GM23338 (cell line): ENCODE data around the gene CCDC106.

Experiments
- CREB1 ChIP-seq: fragments of 250-450 bp; sonication (Bioruptor Pico); IDR thresholded peaks from 2 replicates; pipeline ENCODE4 v1.5.0; 2020; ENCODE audit warnings: low read depth, mild to moderate bottlenecking, moderate library complexity
- EZH2 ChIP-seq: fragments of 200-600 bp; sonication (generic); IDR thresholded peaks from one replicate; pipeline ENCODE4 v1.8.0; 2017; ENCODE audit warnings: antibody characterized with exemption, mild to moderate bottlenecking, low read depth; ENCODE audit not compliant: unreplicated experiment
- EZH2phosphoT487 ChIP-seq: fragments of 200-600 bp; sonication (generic); IDR thresholded peaks from one replicate; pipeline ENCODE4 v1.8.1; 2018; ENCODE audit warnings: antibody characterized with exemption; ENCODE audit not compliant: unreplicated experiment
- JUNB ChIP-seq: IDR thresholded peaks from one replicate; pipeline ENCODE4 v1.6.1; 2016; ENCODE audit warnings: antibody characterized with exemption; ENCODE audit not compliant: unreplicated experiment
- POLR2AphosphoS5 ChIP-seq: IDR thresholded peaks from 2 replicates; pipeline ENCODE4 v1.6.1; 2016; ENCODE audit warnings: antibody characterized with exemption, low read depth
- STAT1 ChIP-seq: IDR thresholded peaks from one replicate; pipeline ENCODE4 v1.6.1; 2016; ENCODE audit warnings: antibody characterized with exemption; ENCODE audit not compliant: unreplicated experiment
- ZNF114 ChIP-seq: fragments of 250-450 bp; sonication (Bioruptor Pico); IDR thresholded peaks from 2 replicates; pipeline ENCODE4 v1.5.0; 2020; ENCODE audit warnings: mild to moderate bottlenecking, moderate library complexity
- TF ChIP-seq, protein P1 (sequence below), 2 experiments: fragments of 200-600 bp in 1 of 2; sonication (generic) in 1 of 2; conservative IDR thresholded peaks; 2 replicates each; pipeline versions ENCODE4 v1.5.1 to v1.6.1; 2016 to 2017; ENCODE audit warnings: antibody characterized with exemption in 2 of 2, low read depth in 2 of 2, mild to moderate bottlenecking in 2 of 2, moderate library complexity in 1 of 2
- TF ChIP-seq, protein P2 (sequence below): IDR thresholded peaks from one replicate; pipeline ENCODE4 v1.6.1; 2018; ENCODE audit warnings: antibody characterized with exemption; ENCODE audit not compliant: unreplicated experiment

DNA sequence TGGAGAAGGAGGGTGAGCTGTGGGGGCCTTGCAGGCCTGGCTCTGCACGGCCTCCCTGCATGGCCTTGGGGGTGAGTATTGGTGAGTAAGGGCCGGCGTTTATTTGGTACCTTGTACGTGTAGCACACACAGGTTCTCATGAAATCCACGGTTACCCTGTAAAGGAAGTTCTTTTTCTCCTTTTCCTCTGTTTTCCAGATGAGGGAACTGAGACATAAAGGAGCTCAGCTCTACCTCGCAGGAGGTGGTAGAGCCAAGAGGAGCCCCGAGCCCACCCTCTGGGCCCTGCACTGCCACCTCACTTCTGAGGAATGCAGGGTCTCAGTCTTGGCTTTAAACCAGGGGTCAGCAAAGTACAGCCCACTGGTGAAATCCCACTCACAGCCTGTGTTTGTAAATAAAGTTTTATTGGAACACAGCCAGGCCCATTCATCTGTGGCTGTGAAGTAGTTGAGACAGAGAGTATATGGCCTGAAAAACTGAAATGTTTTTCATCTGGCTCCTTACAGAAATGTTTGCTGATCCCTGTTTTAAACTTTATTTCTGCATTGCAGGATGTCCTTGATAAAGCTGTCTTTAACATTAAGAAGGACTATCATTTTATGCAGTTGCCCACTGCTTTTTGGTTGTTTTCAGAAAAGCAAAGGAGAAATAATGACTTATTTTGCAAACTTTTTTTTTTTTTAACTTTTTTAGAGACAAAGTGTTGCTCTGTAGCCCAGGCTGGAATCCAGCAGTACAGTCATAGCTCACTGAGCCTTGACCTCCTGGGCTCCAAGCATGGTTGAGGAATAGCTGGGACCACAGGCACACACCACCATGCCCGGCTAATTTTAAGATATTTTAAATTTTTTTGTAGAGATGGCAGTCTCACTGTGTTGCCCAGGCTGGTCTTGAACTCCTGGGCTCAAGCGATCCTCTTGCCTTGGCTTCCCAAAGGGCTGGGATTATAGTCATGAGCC lies 33.4 kb downstream of the CCDC106 start:
- TF ChIP-seq POLR2AphosphoS5: no peak
- TF ChIP-seq, protein P1, sequence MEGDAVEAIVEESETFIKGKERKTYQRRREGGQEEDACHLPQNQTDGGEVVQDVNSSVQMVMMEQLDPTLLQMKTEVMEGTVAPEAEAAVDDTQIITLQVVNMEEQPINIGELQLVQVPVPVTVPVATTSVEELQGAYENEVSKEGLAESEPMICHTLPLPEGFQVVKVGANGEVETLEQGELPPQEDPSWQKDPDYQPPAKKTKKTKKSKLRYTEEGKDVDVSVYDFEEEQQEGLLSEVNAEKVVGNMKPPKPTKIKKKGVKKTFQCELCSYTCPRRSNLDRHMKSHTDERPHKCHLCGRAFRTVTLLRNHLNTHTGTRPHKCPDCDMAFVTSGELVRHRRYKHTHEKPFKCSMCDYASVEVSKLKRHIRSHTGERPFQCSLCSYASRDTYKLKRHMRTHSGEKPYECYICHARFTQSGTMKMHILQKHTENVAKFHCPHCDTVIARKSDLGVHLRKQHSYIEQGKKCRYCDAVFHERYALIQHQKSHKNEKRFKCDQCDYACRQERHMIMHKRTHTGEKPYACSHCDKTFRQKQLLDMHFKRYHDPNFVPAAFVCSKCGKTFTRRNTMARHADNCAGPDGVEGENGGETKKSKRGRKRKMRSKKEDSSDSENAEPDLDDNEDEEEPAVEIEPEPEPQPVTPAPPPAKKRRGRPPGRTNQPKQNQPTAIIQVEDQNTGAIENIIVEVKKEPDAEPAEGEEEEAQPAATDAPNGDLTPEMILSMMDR (conservative IDR thresholded peaks at IDR 0.05; ENCODE audit: low read depth in 2 of 2): no peak
- no peak for TF ChIP-seq EZH2
- TF ChIP-seq, protein P2, sequence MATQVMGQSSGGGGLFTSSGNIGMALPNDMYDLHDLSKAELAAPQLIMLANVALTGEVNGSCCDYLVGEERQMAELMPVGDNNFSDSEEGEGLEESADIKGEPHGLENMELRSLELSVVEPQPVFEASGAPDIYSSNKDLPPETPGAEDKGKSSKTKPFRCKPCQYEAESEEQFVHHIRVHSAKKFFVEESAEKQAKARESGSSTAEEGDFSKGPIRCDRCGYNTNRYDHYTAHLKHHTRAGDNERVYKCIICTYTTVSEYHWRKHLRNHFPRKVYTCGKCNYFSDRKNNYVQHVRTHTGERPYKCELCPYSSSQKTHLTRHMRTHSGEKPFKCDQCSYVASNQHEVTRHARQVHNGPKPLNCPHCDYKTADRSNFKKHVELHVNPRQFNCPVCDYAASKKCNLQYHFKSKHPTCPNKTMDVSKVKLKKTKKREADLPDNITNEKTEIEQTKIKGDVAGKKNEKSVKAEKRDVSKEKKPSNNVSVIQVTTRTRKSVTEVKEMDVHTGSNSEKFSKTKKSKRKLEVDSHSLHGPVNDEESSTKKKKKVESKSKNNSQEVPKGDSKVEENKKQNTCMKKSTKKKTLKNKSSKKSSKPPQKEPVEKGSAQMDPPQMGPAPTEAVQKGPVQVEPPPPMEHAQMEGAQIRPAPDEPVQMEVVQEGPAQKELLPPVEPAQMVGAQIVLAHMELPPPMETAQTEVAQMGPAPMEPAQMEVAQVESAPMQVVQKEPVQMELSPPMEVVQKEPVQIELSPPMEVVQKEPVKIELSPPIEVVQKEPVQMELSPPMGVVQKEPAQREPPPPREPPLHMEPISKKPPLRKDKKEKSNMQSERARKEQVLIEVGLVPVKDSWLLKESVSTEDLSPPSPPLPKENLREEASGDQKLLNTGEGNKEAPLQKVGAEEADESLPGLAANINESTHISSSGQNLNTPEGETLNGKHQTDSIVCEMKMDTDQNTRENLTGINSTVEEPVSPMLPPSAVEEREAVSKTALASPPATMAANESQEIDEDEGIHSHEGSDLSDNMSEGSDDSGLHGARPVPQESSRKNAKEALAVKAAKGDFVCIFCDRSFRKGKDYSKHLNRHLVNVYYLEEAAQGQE: no peak
- no peak for TF ChIP-seq CREB1 (CRISPR knock-in tag)
- no peak for TF ChIP-seq EZH2phosphoT487
- no peak for TF ChIP-seq ZNF114 (CRISPR knock-in tag)
- no peak for TF ChIP-seq JUNB
- TF ChIP-seq STAT1: no peak
